OCI-LY1 (cell line): ENCODE measurements around the gene SIM2.

Source experiments
- CTCF ChIP-seq: fragments of 200-600 bp; sonication (generic), shearing (Covaris generic); IDR thresholded peaks from 2 replicates; pipeline ENCODE4 v1.5.1; 2017; ENCODE audit warnings: mild to moderate bottlenecking, antibody characterized with exemption, low read length, moderate library complexity, mixed read lengths
- EZH2 ChIP-seq: fragments of 200-600 bp; sonication (generic), shearing (Covaris generic); IDR thresholded peaks from 2 replicates; pipeline ENCODE4 v1.8.0; 2017; ENCODE audit warnings: borderline replicate concordance, mixed run types, mild to moderate bottlenecking, antibody characterized with exemption, low read length, moderate library complexity, mixed read lengths

GRCh38 chr21:36694593-36695282, 4.2 kb upstream of the SIM2 start:
- TF ChIP-seq CTCF: no peak
- no peak for TF ChIP-seq EZH2
